Jurkat, Clone E6-1 (cell line): ENCODE measurements around the gene CBS. TPM values are rescaled to one million over a fixed set of nuclear protein-coding genes. Genes with fewer than 3 reads are reported as not detected.
"Not testable (repeated sequence)": the region's sequence is repeated elsewhere in the genome, so short reads cannot be mapped to it uniquely, and the experiment has no call there.

ENCODE experiments used
- DNase-seq: peaks from one replicate; pipeline ENCODE4 v3.0.0-alpha.2; 2011; ENCODE audit warnings: low read depth, low spot score
- H3K4me3 ChIP-seq: 2 replicates; pipeline ENCODE4 v1.5.1; 2011; ENCODE audit warnings: mild to moderate bottlenecking, low read length, control low read depth, moderate library complexity
- polyA plus RNA-seq: library from polyadenylated mRNA; unstranded; fragments of >200 nt; gene quantifications from one replicate; pipeline ENCODE4 v1.2.1, GENCODE V29; 2012; ENCODE audit warnings: missing spikeins; ENCODE audit not compliant: insufficient read length, insufficient read depth

CBS gene
- 42.8 TPM for polyA plus RNA-seq

DNA sequence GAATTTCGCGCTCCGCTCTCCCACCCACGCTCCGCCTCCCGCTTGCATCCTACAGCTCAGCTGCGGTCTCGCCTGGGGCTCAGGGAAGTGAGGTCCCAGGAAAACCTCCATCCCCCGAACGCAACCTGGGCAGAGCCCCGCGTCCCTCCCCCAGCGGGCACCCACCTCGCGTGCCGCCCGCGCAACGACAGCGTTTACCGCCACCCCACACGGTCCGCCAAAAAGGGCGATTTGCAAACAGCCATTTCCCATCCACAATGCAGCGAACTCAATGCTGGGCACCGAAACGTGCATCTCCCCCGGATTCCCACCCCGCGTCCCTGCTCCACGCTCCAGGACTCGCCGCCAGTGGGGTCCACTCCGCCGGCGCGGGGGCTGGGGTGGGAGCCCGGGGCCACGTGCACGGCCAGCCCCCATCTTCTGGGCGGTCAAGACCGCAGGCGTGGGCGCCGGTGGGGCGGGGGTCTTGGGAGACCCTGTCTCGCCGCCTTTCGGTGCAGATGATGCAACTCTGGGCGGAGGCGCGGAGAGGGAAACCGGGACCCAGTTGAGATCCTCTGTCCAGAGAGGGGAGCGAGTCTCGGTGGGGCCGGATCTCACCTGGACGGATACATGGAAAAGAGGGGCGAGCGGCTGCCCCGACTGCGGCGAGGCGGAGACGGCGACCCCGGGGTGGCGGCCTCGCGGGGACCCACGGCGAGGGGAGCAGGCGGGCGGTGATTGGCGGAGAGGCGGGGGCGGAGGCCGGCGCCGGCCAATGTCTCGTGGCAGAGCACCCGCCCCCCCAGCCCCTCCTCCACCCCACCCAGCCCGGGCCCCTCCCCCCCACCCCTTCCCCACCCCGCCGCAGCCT lies at the start of gene CBS:
CBS (minus strand) TSS at position 666 of the 853 bp plus-strand sequence. CDS start 3,642 bp downstream, outside the sequence.
- H3K4me3 ChIP-seq, DNase-seq: not testable (repeated sequence)

DNA sequence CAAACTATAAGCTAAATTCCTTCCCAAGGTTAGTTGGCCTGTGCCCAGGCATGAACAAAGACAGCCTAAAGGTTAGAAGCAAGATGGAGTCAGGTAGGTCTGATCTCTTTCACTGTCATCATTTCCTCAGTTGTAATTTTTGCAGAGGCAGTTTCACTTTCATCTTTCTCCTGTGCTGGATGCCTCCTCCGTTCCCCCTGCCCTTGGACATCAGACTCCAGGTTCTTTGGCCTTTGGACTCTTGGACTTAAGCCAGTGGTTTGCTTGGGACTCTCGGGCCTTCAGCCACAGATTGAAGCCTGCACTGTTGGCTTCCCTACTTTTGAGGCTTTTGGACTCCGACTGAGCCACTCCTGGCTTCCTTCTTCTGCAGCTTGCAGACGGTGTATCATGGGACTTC lies 40.3 kb upstream of the CBS start:
- not testable (repeated sequence) for H3K4me3 ChIP-seq, DNase-seq

DNA sequence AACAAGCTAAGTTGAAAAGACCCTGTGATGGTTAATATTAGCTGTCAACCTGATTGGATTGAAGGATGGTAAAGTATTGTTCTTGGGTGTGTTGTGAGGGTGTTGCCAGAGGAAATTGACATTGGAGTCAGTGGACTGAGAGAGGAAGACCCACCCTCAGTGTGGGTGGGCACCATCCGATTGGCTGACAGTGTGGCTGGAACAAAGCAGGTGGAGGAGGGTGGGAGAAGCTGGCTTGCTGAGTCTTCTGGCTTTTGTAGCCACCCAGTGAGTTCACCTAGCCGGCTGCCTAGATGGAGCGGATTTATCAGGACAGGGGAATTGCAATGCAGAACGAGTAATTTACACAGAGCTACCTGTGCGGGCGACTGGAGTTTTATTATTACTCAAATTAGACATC lies 38.8 kb upstream of the CBS start:
- H3K4me3 ChIP-seq, DNase-seq: not testable (repeated sequence)

DNA sequence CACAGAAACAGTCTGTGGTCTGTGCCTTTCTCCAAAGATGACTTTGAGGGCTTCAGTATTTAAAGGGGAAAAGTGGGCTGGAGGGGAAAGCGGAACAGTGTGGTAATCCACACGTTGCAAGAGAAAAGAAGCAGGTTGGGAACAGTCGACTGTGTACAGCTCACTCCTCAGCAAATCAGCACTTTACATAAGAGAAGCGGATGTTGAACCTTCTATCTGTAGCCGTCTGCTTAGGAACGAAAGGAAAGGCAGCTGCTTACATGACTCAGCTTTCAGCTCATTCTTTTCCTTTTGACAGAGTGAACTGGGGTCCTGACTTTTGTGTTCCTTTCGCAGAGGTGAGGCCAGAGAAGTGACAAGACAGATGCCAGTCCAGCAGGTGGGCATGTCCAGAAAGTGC lies 33.4 kb upstream of the CBS start:
- not testable (repeated sequence) for DNase-seq, H3K4me3 ChIP-seq

DNA sequence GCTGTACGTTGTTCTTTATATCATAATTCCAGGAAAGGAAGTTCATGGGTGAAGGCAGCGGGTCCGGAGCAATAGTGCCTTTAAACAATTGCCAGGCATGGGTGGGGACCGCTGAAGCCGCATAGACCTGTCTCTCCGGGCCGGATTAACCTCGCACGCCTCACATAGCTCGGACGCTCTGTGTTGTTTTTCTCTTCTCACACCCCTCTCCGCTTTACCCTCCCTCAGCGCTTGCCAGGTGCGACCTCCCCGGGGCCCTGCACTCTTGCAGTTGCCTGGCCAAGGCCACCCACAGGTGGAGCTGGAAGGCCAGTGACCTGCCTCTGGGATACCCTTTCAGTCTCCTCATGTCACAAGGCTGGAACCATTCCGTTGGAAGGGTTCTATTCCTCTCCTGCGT lies 32.5 kb upstream of the CBS start:
- not testable (repeated sequence) for DNase-seq, H3K4me3 ChIP-seq

DNA sequence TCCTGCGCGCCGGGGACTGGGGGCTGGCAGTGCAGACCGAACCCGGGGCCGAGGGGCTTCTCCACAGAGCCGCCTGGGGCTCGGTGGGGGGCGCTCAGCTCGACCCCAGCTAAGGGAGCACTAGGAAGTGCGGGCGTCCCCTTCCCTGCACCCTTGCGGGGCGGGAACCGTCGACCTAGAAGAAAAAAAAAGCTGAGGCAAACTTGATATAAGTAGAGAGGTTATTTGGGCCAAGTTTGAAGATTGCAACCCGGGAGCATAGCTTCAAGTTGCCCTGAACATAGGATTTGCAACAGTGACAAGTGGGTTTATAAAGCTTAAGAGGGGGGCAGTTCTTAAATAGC lies 32.1 kb upstream of the CBS start:
- not testable (repeated sequence) for H3K4me3 ChIP-seq, DNase-seq

DNA sequence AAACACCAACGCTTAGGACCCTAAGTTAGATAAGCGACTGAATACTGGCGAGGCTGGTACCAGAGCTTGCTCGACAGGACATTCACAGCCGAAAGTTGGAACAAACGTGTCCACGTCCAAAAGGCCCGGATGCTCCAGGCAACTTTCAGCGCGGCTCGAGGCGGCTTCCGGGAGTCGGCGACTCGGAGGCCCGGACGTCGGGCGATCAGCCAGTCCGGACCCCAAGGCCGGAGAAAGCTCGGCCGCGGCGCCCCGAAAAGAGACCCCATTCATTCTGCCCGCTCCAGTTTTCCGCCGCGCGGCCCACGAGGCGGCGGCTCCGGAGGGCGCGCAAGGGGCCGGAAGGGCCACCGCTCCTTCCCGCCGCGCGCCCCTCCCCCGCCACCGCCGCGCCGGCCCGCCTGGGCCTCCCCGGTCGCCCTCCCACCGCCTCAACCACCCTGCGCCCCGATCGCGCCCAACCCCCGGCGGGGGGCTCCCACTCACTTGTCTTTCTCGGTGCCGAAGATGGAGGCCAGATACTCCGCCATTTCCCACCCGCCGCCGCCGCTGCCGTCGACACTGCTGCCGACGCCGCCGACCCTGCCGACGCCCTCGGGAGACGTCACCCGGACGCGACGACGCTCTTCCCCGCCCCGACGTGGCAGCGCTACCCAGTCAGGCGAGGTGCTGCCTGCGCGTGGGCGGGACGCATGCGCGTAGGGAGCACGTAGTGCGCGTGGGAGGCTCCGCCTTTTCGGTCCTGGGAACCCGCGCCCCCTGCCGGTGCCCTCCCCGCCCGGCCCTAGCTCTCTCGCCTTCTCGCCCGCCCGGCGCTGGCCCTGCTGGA lies 31.5 kb upstream of the CBS start, which contains the start of gene U2AF1:
U2AF1 (minus strand) TSS at position 606 of the 829 bp plus-strand sequence; CDS start at position 530, 76 bp downstream.
- not testable (repeated sequence) for DNase-seq
- peak within 1 kb of the TSS; percentile 56 for H3K4me3 ChIP-seq

DNA sequence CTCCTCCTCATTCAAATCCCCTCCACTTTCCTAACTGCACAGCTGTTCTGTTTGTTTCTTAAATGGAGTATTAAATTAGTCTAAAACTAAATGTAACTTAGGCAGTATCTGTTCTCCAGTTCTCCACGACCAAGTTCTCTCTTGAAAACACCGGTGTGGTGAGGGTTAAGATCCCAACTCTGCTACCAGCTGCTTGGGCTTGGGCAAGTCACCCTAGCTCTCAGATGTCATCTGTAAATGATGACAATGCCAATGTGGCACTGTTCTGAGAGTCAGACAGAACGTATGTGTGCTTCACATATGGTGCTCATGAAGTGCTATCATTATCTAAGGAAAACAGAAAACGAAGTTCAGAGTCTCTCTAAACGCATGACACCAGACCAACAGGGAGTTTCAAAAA lies 29.0 kb upstream of the CBS start:
- DNase-seq, H3K4me3 ChIP-seq: not testable (repeated sequence)

DNA sequence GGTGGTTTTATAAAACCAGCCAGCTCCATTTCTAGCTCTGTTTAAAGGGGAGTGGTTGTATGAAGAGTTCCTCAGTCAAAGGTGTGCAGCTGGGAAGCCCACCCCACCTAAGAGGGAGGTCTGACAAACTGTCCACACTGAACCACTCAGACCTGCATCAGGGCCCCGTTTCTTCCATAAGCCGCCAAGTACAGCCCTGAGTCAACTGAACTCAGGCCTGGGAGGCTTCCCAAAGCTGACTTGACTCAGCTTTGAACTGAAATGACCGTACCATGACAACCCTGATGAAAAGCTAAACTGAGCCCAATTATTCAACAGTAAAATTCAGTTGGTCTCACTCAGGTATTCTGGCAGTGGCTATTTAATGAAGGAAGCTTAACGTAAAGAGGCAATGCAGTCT lies 26.6 kb upstream of the CBS start:
- H3K4me3 ChIP-seq, DNase-seq: not testable (repeated sequence)

DNA sequence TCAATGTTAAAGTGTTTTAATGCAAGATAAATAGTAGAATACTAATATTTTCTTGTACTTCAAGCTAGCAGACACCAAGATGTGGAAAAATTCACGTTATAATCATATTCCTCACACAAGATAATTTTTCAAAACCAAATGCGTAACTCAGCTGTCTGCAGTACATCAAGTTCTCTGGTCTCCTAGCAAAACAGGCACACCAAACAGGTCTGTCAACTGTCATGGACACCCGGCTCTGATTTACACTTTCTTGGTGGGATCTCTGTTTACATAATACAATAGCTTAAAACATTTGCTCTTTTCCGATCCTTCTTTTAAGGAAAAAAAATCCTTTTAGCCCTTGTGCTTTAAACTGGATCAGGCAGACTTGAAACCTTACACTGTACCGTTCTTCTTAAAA lies 26.0 kb upstream of the CBS start:
- not testable (repeated sequence) for H3K4me3 ChIP-seq, DNase-seq

DNA sequence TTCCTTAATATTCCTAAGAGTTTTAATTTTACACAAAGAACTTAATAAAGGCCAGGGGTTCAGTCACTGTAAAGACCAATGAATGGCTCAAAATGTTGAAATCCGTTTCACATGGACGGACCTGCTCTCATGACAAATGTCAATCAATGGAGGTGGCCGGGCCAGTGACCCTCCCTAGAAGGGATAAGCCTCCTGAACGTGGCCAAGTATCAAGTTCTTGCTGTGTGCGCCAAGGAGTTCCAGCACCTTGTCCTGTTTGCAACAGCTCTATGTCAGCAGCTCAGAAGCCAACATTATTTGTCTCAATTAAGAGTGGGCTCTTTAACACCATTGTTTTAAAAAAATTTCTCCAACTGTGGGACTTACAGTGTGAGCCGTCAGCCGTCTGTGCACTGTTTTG lies 25.4 kb upstream of the CBS start:
- not testable (repeated sequence) for H3K4me3 ChIP-seq, DNase-seq

DNA sequence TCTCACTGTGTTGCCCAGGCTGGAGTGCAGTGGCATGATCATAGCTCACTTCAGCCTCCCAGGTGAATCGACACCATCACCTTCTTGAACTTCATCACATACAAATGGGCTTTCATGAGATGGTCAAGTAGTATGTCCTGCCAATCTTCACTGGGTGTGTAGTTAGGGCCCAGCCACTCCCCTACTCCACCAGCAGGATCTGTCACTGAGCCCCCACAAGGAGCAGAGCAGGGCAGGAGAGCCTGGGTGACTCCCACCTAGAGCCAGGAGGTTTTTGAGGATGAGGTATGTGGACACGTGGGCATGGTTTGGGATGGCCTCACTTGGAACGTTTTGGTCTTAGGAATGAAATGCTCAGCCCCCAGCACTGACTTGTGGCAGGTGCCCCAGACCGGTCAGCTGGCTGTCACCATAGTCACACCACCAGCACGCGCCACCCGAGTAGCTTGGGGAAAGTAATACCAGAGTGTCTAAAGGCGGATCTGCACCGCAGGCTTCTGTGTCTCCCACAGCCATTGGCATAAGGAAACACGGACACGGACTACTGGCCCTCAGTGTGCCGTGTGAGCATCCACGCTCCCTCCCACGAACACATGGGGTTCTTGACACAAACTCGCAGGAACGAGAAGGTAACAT lies 16.5 kb upstream of the CBS start:
- H3K4me3 ChIP-seq, DNase-seq: not testable (repeated sequence)

DNA sequence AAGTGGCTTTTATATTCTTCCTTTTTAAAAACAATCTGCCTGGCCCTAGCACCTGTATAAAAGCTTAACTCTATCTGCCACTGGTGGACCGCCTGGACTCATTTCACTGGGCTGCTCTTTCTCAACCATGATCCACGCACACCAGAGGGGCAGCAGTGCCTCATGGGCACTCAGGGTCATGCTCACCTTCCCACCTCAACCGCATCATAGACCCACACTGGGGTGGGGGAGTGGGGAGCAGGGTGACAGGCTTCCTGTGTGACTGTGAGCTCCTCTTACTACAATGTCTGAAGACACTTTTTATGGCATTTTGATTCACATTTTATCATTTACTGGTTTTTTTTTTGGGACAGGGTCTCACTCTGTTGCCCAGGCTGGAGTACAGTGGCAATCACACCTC lies 15.3 kb upstream of the CBS start:
- DNase-seq, H3K4me3 ChIP-seq: not testable (repeated sequence)

DNA sequence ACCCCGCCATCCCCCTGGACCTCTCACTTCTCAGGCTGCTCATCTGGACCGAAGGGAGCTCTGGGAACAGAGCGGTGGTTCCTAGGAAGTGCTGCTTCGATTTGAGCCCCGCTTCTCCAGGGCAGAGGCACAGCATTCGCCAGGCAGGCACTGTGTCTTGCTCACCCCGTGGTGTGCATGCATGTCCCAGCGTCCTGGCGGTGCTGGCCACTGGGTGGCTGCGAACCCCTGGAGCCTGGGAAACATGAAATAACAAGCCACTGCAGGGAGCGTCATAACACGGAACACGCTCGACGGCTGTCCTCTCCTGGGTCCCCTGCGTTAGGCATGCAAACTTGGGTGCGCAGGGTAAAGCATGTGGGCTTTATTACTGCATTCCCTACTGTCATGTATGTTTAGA lies 13.8 kb upstream of the CBS start:
- not testable (repeated sequence) for DNase-seq, H3K4me3 ChIP-seq

DNA sequence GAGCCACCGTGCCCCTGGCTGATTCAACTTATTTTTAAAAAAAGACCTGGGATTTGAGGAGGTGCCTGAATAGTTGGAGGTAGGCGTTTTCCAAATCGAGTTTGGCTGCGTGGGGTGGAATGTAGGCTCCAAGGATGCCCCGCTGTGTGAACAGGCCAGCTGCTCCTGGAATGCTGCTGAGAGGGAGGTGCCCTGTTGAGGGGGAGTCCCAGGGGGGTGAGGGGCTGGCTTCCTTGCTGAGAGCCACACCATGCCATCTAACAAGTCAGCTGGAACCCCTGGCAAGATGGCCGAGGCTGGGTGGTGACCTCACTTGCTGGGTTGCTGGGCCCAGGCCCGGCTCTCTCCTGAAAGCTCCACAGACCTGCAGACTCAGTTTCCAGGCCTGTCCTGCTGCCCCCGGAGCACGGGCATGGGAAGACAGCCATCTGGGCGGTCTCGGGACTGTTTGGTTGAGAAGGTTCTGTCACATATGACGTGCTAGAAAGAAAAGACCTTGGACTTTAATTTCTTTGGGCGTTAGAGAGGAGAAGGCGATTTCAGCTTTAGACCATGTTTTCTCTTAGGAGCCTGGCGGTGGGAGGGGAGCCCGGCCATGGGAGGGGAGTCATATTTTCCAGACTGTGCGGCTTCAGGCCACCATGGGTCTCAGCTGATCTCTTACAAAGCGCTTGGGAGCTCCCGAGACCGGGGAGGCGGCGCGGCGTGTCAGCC lies 7.1 kb upstream of the CBS start:
- DNase-seq, H3K4me3 ChIP-seq: not testable (repeated sequence)

DNA sequence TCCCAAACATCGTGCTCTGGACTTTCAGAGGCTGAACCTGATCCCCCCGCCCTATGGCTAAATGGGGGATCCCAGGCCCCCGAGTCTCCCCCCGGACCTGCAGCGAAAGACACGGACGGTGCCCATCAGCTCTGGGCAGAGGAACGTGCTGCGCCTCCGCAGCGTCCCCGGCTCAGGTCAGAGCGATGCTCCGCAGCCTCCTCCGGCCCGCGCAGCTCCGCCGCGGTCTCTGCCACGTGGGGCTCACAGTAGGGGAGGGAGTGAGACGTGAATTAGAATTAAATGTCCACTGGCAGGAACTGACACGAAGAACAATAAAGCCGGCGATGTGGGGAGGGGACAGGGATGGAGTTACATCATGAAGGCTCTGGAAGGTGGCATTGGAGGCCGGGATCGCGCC lies 1.0 kb upstream of the CBS start:
- DNase-seq, H3K4me3 ChIP-seq: not testable (repeated sequence)

DNA sequence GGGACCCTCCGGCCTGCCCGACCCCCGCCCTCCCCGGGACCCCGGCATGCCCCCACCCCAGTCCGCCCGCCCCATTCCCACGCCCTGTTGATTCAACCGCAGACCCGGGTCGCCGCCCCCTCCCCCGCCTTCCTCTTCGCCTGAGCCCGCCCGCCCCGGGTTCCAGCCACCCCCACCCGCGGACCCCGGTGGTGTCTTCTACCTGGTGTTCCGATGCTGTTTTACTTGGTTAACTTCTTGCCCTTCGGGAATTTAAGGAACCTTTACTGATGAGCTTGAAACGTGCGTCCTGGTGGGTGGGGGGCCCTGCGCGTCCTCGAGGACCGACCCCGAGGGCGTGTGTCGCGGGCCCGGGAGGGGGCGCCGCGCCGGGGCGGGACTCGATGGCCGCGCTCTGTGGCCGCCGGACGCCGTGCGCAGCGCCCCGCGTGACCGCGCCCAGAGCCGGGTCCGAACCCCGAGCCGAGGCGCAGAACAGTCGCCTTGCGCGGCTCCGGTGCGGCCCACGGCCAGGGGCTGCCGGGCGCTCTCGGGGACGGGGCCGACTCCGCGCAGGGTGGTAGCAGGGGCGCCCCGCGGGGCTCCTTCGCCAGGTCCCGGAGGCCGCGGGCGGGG lies 495 bp upstream of the CBS start:
- DNase-seq, H3K4me3 ChIP-seq: not testable (repeated sequence)

DNA sequence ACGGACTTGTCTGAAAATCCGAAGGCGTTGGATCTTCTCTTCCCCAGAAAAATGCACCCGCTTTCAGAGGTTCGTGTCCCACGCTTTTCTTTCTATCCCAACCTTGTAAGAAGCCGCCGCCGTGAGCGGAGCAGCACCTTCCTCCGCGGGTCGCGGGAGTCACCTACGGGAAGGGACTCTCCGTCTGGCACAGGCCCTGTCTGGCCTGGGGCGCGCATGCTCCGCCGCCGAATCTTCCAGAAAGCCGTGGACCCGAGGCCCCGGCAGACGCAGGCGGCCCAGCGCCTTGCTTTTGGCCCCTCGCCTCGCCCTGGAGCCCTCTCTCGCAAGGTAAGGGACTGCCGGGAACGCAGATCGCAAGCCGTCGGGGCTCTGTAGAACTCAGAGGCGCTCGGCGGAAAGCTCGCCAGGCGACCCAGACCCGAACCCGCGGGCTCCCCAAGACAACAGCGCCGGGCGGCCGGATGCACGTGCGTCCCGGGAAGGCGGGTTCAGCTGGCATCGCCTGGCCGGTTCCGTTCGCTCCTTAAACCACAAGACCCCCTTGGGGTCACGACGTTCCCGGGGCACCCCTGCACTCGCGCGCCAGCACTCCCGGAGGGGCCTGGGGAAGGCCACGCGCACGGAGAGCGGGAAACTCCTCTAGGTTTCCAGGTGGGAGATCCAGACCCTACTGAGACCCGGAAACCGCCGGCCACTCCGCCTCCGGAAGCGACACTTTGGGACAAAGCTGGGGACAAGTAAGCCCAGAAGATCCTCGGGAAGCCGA lies 1.1 kb downstream of the CBS start:
- DNase-seq, H3K4me3 ChIP-seq: not testable (repeated sequence)
